HepG2 (cell line): ENCODE results near the gene UQCR11. TPM values are rescaled to one million over a fixed set of nuclear protein-coding genes. Genes with fewer than 3 reads are reported as not detected.

ENCODE experiments used
- BATF2 ChIP-seq: sonication (generic); formaldehyde crosslinking; IDR thresholded peaks from 2 replicates; pipeline ENCODE4 v1.8.0; 2022; ENCODE audit warnings: mild to moderate bottlenecking, missing genetic modification reagents, moderate library complexity
- HES4 ChIP-seq: sonication (generic); formaldehyde crosslinking; IDR thresholded peaks from 2 replicates; pipeline ENCODE4 v1.9.0; 2021; ENCODE audit warnings: mild to moderate bottlenecking, missing genetic modification reagents, borderline replicate concordance
- ISX ChIP-seq: sonication (generic); formaldehyde crosslinking; conservative IDR thresholded peaks from 2 replicates; pipeline ENCODE4 v1.5.0; 2020; ENCODE audit warnings: missing genetic modification reagents
- PBX3 ChIP-seq: sonication (generic); formaldehyde crosslinking; IDR thresholded peaks from 2 replicates; pipeline ENCODE4 v1.8.1; 2023; ENCODE audit warnings: missing genetic modification reagents, inconsistent platforms, borderline replicate concordance
- REL ChIP-seq: sonication (generic); formaldehyde crosslinking; conservative IDR thresholded peaks from 2 replicates; pipeline ENCODE4 v1.8.0; 2022; ENCODE audit warnings: mild to moderate bottlenecking, missing genetic modification reagents, moderate library complexity
- SALL2 ChIP-seq: sonication (generic); formaldehyde crosslinking; IDR thresholded peaks from 2 replicates; pipeline ENCODE4 v1.8.1; 2023; ENCODE audit warnings: mild to moderate bottlenecking, missing genetic modification reagents, inconsistent platforms
- SIN3A ChIP-seq: IDR thresholded peaks from 2 replicates; pipeline ENCODE4 v1.6.1; 2011; ENCODE audit warnings: low read depth, mild to moderate bottlenecking, control low read depth, low read length, borderline replicate concordance
- SP4 ChIP-seq: sonication (generic); formaldehyde crosslinking; IDR thresholded peaks from 2 replicates; pipeline ENCODE4 v1.8.1; 2023; ENCODE audit warnings: mild to moderate bottlenecking, missing genetic modification reagents
- XBP1 ChIP-seq: sonication (generic); formaldehyde crosslinking; IDR thresholded peaks from 2 replicates; pipeline ENCODE4 v1.5.0; 2020; ENCODE audit warnings: missing genetic modification reagents
- ZNF101 ChIP-seq: sonication (generic); formaldehyde crosslinking; IDR thresholded peaks from 2 replicates; pipeline ENCODE4 v1.4.0; 2020; ENCODE audit warnings: mild to moderate bottlenecking, low read depth, missing genetic modification reagents, borderline replicate concordance
- ZNF253 ChIP-seq: sonication (generic); formaldehyde crosslinking; IDR thresholded peaks from 2 replicates; pipeline ENCODE4 v1.8.0; 2022; ENCODE audit warnings: mild to moderate bottlenecking, missing genetic modification reagents, borderline replicate concordance
- ZNF564 ChIP-seq: sonication (generic); formaldehyde crosslinking; IDR thresholded peaks from 2 replicates; pipeline ENCODE4 v1.8.1; 2023; ENCODE audit warnings: mild to moderate bottlenecking, missing genetic modification reagents
- ZNF605 ChIP-seq: sonication (generic); formaldehyde crosslinking; IDR thresholded peaks from 2 replicates; pipeline ENCODE4 v1.8.0; 2022; ENCODE audit warnings: mild to moderate bottlenecking, missing genetic modification reagents
- ZSCAN22 ChIP-seq: sonication (generic); formaldehyde crosslinking; IDR thresholded peaks from 2 replicates; pipeline ENCODE4 v1.4.0; 2020; ENCODE audit warnings: mild to moderate bottlenecking, missing genetic modification reagents
- polyA plus RNA-seq, 8 experiments: library from polyadenylated mRNA; depleted of rRNA in 3 of 8; stranded (reverse) in 7 of 8; unstranded in 1 of 8; fragments of >200 nt; fragmentation: Illumina TruSeq in 4 of 8; extraction: Trizol in 4 of 8; gene quantifications; 2 replicates each; pipeline versions ENCODE4 v1.2.1 to v1.2.3, GENCODE V29; 2011 to 2016; ENCODE audit warnings: low read depth in 4 of 8, missing spikeins in 1 of 8, mixed read lengths in 1 of 8; ENCODE audit not compliant: insufficient read depth in 1 of 8
- total RNA-seq, 5 experiments: library from RNA; depleted of rRNA; stranded (reverse); fragments of >200 nt; fragmentation: Illumina TruSeq; extraction: Trizol; gene quantifications; 2 replicates each; pipeline ENCODE4 v1.2.3, GENCODE V29; 2016; ENCODE audit warnings: low read depth in 1 of 5
- TF ChIP-seq, protein P1 (sequence below): IDR thresholded peaks from 2 replicates; pipeline ENCODE4 v1.6.1; 2016; ENCODE audit warnings: low read depth, borderline replicate concordance
- TF ChIP-seq, protein P2 (sequence below): sonication (generic); formaldehyde crosslinking; IDR thresholded peaks from 2 replicates; pipeline ENCODE4 v1.9.0; 2021; ENCODE audit warnings: missing genetic modification reagents, borderline replicate concordance
- TF ChIP-seq, protein P3 (sequence below): sonication (generic); formaldehyde crosslinking; IDR thresholded peaks from 2 replicates; pipeline ENCODE4 v1.4.0; 2020; ENCODE audit warnings: low read depth, mild to moderate bottlenecking, missing genetic modification reagents

UQCR11 gene
- total and polyA plus RNA-seq, 2 of the 13 experiments (the other 11 are each of a cell fraction or from before 2014, with no cell fraction given), result 125 to 214 TPM

GRCh38 chr19:1568320-1569019 lies 36.8 kb downstream of the UQCR11 start, which contains the start of gene MEX3D (continued):
- TF ChIP-seq ZNF101 (CRISPR knock-in tag) (no peak), XBP1 (CRISPR knock-in tag) (no peak), SALL2 (CRISPR knock-in tag) (peak; percentile 87), SP4 (peak; percentile 80), REL (CRISPR knock-in tag) (no peak), ISX (no peak), ZNF605 (CRISPR knock-in tag) (peak; percentile 61; the same call in 1 of the 2 replicates), HES4 (peak; percentile 83; the same call in 1 of the 2 replicates), ZSCAN22 (0 out of 2 replicates have a peak, but pooled peaks have one; percentile 39), SIN3A (peak; percentile 44; the same call in 1 of the 2 replicates), ZNF253 (CRISPR knock-in tag) (no peak), PBX3 (CRISPR knock-in tag) (0 out of 2 replicates have a peak, but pooled peaks have one; percentile 44), ZNF564 (CRISPR knock-in tag) (peak; percentile 59; the same call in 1 of the 2 replicates), BATF2 (CRISPR knock-in tag) (peak; percentile 88; the same call in 1 of the 2 replicates)
- TF ChIP-seq, protein P1, sequence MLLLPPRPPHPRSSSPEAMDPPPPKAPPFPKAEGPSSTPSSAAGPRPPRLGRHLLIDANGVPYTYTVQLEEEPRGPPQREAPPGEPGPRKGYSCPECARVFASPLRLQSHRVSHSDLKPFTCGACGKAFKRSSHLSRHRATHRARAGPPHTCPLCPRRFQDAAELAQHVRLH (CRISPR knock-in tag), result peak; percentile 71; the same call in 1 of the 2 replicates
- TF ChIP-seq, protein P2, sequence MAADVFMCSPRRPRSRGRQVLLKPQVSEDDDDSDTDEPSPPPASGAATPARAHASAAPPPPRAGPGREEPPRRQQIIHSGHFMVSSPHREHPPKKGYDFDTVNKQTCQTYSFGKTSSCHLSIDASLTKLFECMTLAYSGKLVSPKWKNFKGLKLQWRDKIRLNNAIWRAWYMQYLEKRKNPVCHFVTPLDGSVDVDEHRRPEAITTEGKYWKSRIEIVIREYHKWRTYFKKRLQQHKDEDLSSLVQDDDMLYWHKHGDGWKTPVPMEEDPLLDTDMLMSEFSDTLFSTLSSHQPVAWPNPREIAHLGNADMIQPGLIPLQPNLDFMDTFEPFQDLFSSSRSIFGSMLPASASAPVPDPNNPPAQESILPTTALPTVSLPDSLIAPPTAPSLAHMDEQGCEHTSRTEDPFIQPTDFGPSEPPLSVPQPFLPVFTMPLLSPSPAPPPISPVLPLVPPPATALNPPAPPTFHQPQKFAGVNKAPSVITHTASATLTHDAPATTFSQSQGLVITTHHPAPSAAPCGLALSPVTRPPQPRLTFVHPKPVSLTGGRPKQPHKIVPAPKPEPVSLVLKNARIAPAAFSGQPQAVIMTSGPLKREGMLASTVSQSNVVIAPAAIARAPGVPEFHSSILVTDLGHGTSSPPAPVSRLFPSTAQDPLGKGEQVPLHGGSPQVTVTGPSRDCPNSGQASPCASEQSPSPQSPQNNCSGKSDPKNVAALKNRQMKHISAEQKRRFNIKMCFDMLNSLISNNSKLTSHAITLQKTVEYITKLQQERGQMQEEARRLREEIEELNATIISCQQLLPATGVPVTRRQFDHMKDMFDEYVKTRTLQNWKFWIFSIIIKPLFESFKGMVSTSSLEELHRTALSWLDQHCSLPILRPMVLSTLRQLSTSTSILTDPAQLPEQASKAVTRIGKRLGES, result peak; percentile 71; the same call in 1 of the 2 replicates
- TF ChIP-seq, protein P3, sequence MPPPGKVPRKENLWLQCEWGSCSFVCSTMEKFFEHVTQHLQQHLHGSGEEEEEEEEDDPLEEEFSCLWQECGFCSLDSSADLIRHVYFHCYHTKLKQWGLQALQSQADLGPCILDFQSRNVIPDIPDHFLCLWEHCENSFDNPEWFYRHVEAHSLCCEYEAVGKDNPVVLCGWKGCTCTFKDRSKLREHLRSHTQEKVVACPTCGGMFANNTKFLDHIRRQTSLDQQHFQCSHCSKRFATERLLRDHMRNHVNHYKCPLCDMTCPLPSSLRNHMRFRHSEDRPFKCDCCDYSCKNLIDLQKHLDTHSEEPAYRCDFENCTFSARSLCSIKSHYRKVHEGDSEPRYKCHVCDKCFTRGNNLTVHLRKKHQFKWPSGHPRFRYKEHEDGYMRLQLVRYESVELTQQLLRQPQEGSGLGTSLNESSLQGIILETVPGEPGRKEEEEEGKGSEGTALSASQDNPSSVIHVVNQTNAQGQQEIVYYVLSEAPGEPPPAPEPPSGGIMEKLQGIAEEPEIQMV (CRISPR knock-in tag), result peak; percentile 79; the same call in 1 of the 2 replicates
